WTC11 (cell line): ENCODE results near the gene ZFP64. TPM values are rescaled to one million over a fixed set of nuclear protein-coding genes. Genes with fewer than 3 reads are reported as not detected.

ENCODE experiments used
- ATAC-seq: fragments of 200-7000 bp; cut with Tn5 transposase; 2 replicates; pipeline ENCODE4 v1.10.0; 2021; ENCODE audit warnings: mild to moderate bottlenecking, moderate library complexity
- CTCF ChIA-PET: fragments of 300-600 bp; sonication (Branson Sonifier 250); formaldehyde crosslinking; loops from one replicate; lab custom pipeline; 2021; ENCODE audit warnings: antibody characterized with exemption; lab: Charles Lee
- POLR2A ChIA-PET: fragments of 350-600 bp; sonication (Branson Sonifier 250); formaldehyde crosslinking; loops from one replicate; lab custom pipeline; 2021; ENCODE audit warnings: antibody characterized with exemption; lab: Charles Lee
- DNase-seq: peaks from one replicate; pipeline ENCODE4 v3.0.0; 2021; ENCODE audit warnings: low spot score
- H3K27ac Mint-ChIP-seq: 2 replicates; pipeline ENCODE4 v1.8.0; 2021; ENCODE audit warnings: mixed read lengths
- H3K27me3 Mint-ChIP-seq: 2 replicates; pipeline ENCODE4 v1.8.0; 2021; ENCODE audit warnings: low read depth, mild to moderate bottlenecking, moderate library complexity, mixed read lengths
- H3K36me3 Mint-ChIP-seq: 2 replicates; pipeline ENCODE4 v1.8.0; 2021; ENCODE audit warnings: mixed read lengths
- H3K4me1 Mint-ChIP-seq: 2 replicates; pipeline ENCODE4 v1.8.0; 2022; ENCODE audit warnings: mixed read lengths
- H3K4me3 Mint-ChIP-seq: 2 replicates; pipeline ENCODE4 v1.8.0; 2021; ENCODE audit warnings: mild to moderate bottlenecking, moderate library complexity, mixed read lengths
- H3K9me3 Mint-ChIP-seq: 2 replicates; pipeline ENCODE4 v1.8.0; 2021; ENCODE audit warnings: mixed read lengths
- ATF1 ChIP-seq: sonication (generic); formaldehyde crosslinking; IDR thresholded peaks from 2 replicates; pipeline ENCODE4 v1.8.1; 2023; ENCODE audit warnings: mild to moderate bottlenecking, moderate library complexity, missing genetic modification reagents
- CREB1 ChIP-seq: sonication (generic); formaldehyde crosslinking; IDR thresholded peaks from 2 replicates; pipeline ENCODE4 v1.8.0; 2023; ENCODE audit warnings: mild to moderate bottlenecking, missing genetic modification reagents
- CREM ChIP-seq: sonication (generic); formaldehyde crosslinking; IDR thresholded peaks from 2 replicates; pipeline ENCODE4 v1.8.1; 2022; ENCODE audit warnings: mild to moderate bottlenecking, missing genetic modification reagents, moderate library complexity
- ELF4 ChIP-seq: sonication (generic); formaldehyde crosslinking; IDR thresholded peaks from 2 replicates; pipeline ENCODE4 v1.8.1; 2022; ENCODE audit warnings: low read depth, mild to moderate bottlenecking, moderate library complexity, missing genetic modification reagents
- GRHL2 ChIP-seq: fragments of 250-450 bp; sonication (Bioruptor Pico); IDR thresholded peaks from 2 replicates; pipeline ENCODE4 v1.8.0; 2022; ENCODE audit warnings: mild to moderate bottlenecking, moderate library complexity; ENCODE audit not compliant: insufficient replicate concordance, severe bottlenecking
- HMGA2 ChIP-seq: fragments of 250-450 bp; sonication (Bioruptor Pico); IDR thresholded peaks from 2 replicates; pipeline ENCODE4 v1.4.0; 2021; ENCODE audit warnings: mild to moderate bottlenecking, moderate library complexity
- NFE2L1 ChIP-seq: sonication (generic); formaldehyde crosslinking; IDR thresholded peaks from 2 replicates; pipeline ENCODE4 v1.8.1; 2023; ENCODE audit warnings: missing genetic modification reagents
- OVOL2 ChIP-seq: fragments of 250-450 bp; sonication (Bioruptor Pico); IDR thresholded peaks from 2 replicates; pipeline ENCODE4 v1.9.0; 2021; ENCODE audit warnings: mild to moderate bottlenecking, borderline replicate concordance
- PRRX2 ChIP-seq: fragments of 250-450 bp; sonication (Bioruptor Pico); IDR thresholded peaks from 2 replicates; pipeline ENCODE4 v1.8.0; 2021; ENCODE audit warnings: mild to moderate bottlenecking
- RORB ChIP-seq: fragments of 250-450 bp; sonication (Bioruptor Pico); IDR thresholded peaks from 2 replicates; pipeline ENCODE4 v1.9.0; 2021; ENCODE audit warnings: mild to moderate bottlenecking
- SMAD4 ChIP-seq: sonication (generic); formaldehyde crosslinking; IDR thresholded peaks from 2 replicates; pipeline ENCODE4 v1.8.0; 2022; ENCODE audit warnings: mild to moderate bottlenecking, missing genetic modification reagents
- TP53 ChIP-seq: sonication (generic); formaldehyde crosslinking; IDR thresholded peaks from 2 replicates; pipeline ENCODE4 v1.8.1; 2023; ENCODE audit warnings: mild to moderate bottlenecking, missing genetic modification reagents
- ZNF232 ChIP-seq: sonication (generic); formaldehyde crosslinking; IDR thresholded peaks from 2 replicates; pipeline ENCODE4 v1.8.0; 2022; ENCODE audit warnings: mild to moderate bottlenecking, missing genetic modification reagents
- ZNF317 ChIP-seq: sonication (generic); formaldehyde crosslinking; IDR thresholded peaks from 2 replicates; pipeline ENCODE4 v1.8.1; 2023; ENCODE audit warnings: low read depth, mild to moderate bottlenecking, moderate library complexity, missing genetic modification reagents, borderline replicate concordance
- ZNF532 ChIP-seq: fragments of 250-450 bp; sonication (Bioruptor Pico); IDR thresholded peaks from 2 replicates; pipeline ENCODE4 v1.9.0; 2021; ENCODE audit warnings: mild to moderate bottlenecking, borderline replicate concordance
- ZNF671 ChIP-seq: fragments of 250-450 bp; sonication (Bioruptor Pico); IDR thresholded peaks from 2 replicates; pipeline ENCODE4 v1.8.0; 2021; ENCODE audit warnings: mild to moderate bottlenecking
- total RNA-seq: library from RNA; stranded (reverse); gene quantifications from 3 replicates; pipeline ENCODE4 v1.2.3, GENCODE V29; 2021
- TF ChIP-seq, protein P1 (sequence below): sonication (generic); formaldehyde crosslinking; IDR thresholded peaks from 2 replicates; pipeline ENCODE4 v1.8.0; 2023; ENCODE audit warnings: missing genetic modification reagents, mild to moderate bottlenecking, borderline replicate concordance
- TF ChIP-seq, protein P2 (sequence below): sonication (generic); formaldehyde crosslinking; IDR thresholded peaks from 2 replicates; pipeline ENCODE4 v1.8.1; 2023; ENCODE audit warnings: mild to moderate bottlenecking, missing genetic modification reagents
- TF ChIP-seq, protein P3 (sequence below): fragments of 250-450 bp; sonication (Bioruptor Pico); IDR thresholded peaks from 2 replicates; pipeline ENCODE4 v1.9.0; 2021; ENCODE audit warnings: moderate library complexity, mild to moderate bottlenecking, inconsistent platforms, borderline replicate concordance
- TF ChIP-seq, protein P4 (sequence below): sonication (generic); formaldehyde crosslinking; IDR thresholded peaks from 2 replicates; pipeline ENCODE4 v1.8.0; 2022; ENCODE audit warnings: mild to moderate bottlenecking, missing genetic modification reagents
- TF ChIP-seq, protein P5 (sequence below): sonication (generic); formaldehyde crosslinking; IDR thresholded peaks from 2 replicates; pipeline ENCODE4 v1.8.1; 2023; ENCODE audit warnings: mild to moderate bottlenecking, moderate library complexity, missing genetic modification reagents

ZFP64 gene
- total RNA-seq, 1 experiment from 2014 or later: 26.1 TPM

- CTCF ChIA-PET: interaction anchor here (2.1 kb wide), 1 partner anchor 14 kb away, joined by 14 read pairs; no protein-coding TSS in a partner anchor
- no peak overlapping the region for H3K4me3 Mint-ChIP-seq
- POLR2A ChIA-PET: no interaction called here
- DNase-seq: no peak
- no peak for ATAC-seq
- no peaks in the 10 kb centered on the region for H3K4me1 Mint-ChIP-seq
- H3K27me3 Mint-ChIP-seq: no peaks in the 10 kb centered on the region
- H3K36me3 Mint-ChIP-seq: 0 out of 2 replicates have a peak, but pooled peaks cover 5% of the 10 kb centered on the region
- peaks cover 18% of the 10 kb centered on the region for H3K9me3 Mint-ChIP-seq
- no peak overlapping the region for H3K27ac Mint-ChIP-seq
- TF ChIP-seq HMGA2 (CRISPR knock-in tag) (no peak), ZNF532 (no peak), CREM (no peak), NFE2L1 (CRISPR knock-in tag) (no peak), SMAD4 (CRISPR knock-in tag) (no peak), ZNF671 (no peak), OVOL2 (CRISPR knock-in tag) (no peak)
- TF ChIP-seq, protein P1, sequence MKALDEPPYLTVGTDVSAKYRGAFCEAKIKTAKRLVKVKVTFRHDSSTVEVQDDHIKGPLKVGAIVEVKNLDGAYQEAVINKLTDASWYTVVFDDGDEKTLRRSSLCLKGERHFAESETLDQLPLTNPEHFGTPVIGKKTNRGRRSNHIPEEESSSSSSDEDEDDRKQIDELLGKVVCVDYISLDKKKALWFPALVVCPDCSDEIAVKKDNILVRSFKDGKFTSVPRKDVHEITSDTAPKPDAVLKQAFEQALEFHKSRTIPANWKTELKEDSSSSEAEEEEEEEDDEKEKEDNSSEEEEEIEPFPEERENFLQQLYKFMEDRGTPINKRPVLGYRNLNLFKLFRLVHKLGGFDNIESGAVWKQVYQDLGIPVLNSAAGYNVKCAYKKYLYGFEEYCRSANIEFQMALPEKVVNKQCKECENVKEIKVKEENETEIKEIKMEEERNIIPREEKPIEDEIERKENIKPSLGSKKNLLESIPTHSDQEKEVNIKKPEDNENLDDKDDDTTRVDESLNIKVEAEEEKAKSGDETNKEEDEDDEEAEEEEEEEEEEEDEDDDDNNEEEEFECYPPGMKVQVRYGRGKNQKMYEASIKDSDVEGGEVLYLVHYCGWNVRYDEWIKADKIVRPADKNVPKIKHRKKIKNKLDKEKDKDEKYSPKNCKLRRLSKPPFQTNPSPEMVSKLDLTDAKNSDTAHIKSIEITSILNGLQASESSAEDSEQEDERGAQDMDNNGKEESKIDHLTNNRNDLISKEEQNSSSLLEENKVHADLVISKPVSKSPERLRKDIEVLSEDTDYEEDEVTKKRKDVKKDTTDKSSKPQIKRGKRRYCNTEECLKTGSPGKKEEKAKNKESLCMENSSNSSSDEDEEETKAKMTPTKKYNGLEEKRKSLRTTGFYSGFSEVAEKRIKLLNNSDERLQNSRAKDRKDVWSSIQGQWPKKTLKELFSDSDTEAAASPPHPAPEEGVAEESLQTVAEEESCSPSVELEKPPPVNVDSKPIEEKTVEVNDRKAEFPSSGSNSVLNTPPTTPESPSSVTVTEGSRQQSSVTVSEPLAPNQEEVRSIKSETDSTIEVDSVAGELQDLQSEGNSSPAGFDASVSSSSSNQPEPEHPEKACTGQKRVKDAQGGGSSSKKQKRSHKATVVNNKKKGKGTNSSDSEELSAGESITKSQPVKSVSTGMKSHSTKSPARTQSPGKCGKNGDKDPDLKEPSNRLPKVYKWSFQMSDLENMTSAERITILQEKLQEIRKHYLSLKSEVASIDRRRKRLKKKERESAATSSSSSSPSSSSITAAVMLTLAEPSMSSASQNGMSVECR (CRISPR knock-in tag): no peak
- TF ChIP-seq, all 79 proteins: peak for 0
Observed at GRCh38 chr20:52142757-52143156, 48.8 kb downstream of the ZFP64 start.

- ChIA-PET CTCF (interaction anchor here (0.9 to 1.8 kb wide), 2 partner anchors 10 to 12 kb away, joined by 4 to 5 read pairs; no protein-coding TSS in a partner anchor), POLR2A (no interaction called here)
- Mint-ChIP-seq H3K4me3 (no peak overlapping the region), H3K36me3 (0 out of 2 replicates have a peak, but pooled peaks cover 5% of the 10 kb centered on the region), H3K9me3 (peaks cover 18% of the 10 kb centered on the region), H3K27me3 (no peaks in the 10 kb centered on the region), H3K4me1 (no peaks in the 10 kb centered on the region), H3K27ac (no peak overlapping the region)
- DNase-seq (no peak), ATAC-seq (no peak)
- no peak for TF ChIP-seq GRHL2
Observed at GRCh38 chr20:52139986-52140385, 51.6 kb downstream of the ZFP64 start.

GRCh38 chr20:52137850-52138249, 53.7 kb downstream of the ZFP64 start:
- POLR2A ChIA-PET: no interaction called here
- H3K27me3 Mint-ChIP-seq: no peaks in the 10 kb centered on the region
- H3K9me3 Mint-ChIP-seq: peaks cover 18% of the 10 kb centered on the region
- ATAC-seq (no peak), DNase-seq (no peak)
- no peak overlapping the region for H3K4me3 Mint-ChIP-seq
- H3K4me1 Mint-ChIP-seq: no peaks in the 10 kb centered on the region
- CTCF ChIA-PET: no interaction called here
- H3K27ac Mint-ChIP-seq: no peak overlapping the region
- 0 out of 2 replicates have a peak, but pooled peaks cover 5% of the 10 kb centered on the region for H3K36me3 Mint-ChIP-seq
- TF ChIP-seq RORB (CRISPR knock-in tag) (no peak), PRRX2 (CRISPR knock-in tag) (no peak), SMAD4 (CRISPR knock-in tag) (no peak), ELF4 (no peak), CREB1 (CRISPR knock-in tag) (no peak), ZNF317 (CRISPR knock-in tag) (no peak), ATF1 (CRISPR knock-in tag) (no peak), TP53 (CRISPR knock-in tag) (no peak), ZNF232 (no peak)
- TF ChIP-seq, protein P2, sequence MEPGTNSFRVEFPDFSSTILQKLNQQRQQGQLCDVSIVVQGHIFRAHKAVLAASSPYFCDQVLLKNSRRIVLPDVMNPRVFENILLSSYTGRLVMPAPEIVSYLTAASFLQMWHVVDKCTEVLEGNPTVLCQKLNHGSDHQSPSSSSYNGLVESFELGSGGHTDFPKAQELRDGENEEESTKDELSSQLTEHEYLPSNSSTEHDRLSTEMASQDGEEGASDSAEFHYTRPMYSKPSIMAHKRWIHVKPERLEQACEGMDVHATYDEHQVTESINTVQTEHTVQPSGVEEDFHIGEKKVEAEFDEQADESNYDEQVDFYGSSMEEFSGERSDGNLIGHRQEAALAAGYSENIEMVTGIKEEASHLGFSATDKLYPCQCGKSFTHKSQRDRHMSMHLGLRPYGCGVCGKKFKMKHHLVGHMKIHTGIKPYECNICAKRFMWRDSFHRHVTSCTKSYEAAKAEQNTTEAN (CRISPR knock-in tag): no peak
- TF ChIP-seq, protein P3, sequence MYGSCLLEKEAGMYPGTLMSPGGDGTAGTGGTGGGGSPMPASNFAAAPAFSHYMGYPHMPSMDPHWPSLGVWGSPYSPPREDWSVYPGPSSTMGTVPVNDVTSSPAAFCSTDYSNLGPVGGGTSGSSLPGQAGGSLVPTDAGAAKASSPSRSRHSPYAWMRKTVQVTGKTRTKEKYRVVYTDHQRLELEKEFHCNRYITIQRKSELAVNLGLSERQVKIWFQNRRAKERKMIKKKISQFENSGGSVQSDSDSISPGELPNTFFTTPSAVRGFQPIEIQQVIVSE: no peak
- TF ChIP-seq, protein P4, sequence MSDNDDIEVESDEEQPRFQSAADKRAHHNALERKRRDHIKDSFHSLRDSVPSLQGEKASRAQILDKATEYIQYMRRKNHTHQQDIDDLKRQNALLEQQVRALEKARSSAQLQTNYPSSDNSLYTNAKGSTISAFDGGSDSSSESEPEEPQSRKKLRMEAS (CRISPR knock-in tag): no peak
- TF ChIP-seq, protein P5, sequence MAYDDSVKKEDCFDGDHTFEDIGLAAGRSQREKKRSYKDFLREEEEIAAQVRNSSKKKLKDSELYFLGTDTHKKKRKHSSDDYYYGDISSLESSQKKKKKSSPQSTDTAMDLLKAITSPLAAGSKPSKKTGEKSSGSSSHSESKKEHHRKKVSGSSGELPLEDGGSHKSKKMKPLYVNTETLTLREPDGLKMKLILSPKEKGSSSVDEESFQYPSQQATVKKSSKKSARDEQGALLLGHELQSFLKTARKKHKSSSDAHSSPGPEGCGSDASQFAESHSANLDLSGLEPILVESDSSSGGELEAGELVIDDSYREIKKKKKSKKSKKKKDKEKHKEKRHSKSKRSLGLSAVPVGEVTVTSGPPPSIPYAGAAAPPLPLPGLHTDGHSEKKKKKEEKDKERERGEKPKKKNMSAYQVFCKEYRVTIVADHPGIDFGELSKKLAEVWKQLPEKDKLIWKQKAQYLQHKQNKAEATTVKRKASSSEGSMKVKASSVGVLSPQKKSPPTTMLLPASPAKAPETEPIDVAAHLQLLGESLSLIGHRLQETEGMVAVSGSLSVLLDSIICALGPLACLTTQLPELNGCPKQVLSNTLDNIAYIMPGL (CRISPR knock-in tag): no peak
